HepG2 (cell line): ENCODE measurements around the gene RARA. TPM values are rescaled to one million over a fixed set of nuclear protein-coding genes. Genes with fewer than 3 reads are reported as not detected.

Experiments
- AHR ChIP-seq: IDR thresholded peaks from 2 replicates; pipeline ENCODE4 v1.6.1; 2018; ENCODE audit warnings: missing genetic modification reagents, missing compliant biosample characterization
- ARID5B ChIP-seq: IDR thresholded peaks from 2 replicates; pipeline ENCODE4 v1.4.0; 2020; ENCODE audit warnings: mild to moderate bottlenecking, missing genetic modification reagents
- ASH2L ChIP-seq: fragments of 300-600, 200-600 bp; sonication (generic); IDR thresholded peaks from 2 replicates; pipeline ENCODE4 v1.7.0; 2017; ENCODE audit warnings: low read depth, mild to moderate bottlenecking, moderate library complexity, mixed read lengths, low read length; ENCODE audit not compliant: insufficient read length
- BRF2 ChIP-seq: sonication (generic); formaldehyde crosslinking; IDR thresholded peaks from 2 replicates; pipeline ENCODE4 v1.8.1; 2022; ENCODE audit warnings: mild to moderate bottlenecking, missing genetic modification reagents
- FOXA1 ChIP-seq, 2 experiments: fragments of 450-650 bp in 1 of 2; sonication (generic) in 1 of 2; formaldehyde crosslinking in 1 of 2; IDR thresholded peaks; 2 replicates each; pipeline versions ENCODE4 v1.4.0 to v1.6.1; 2016 to 2020; ENCODE audit warnings: missing genetic modification reagents in 1 of 2
- GATAD2A ChIP-seq: IDR thresholded peaks from 2 replicates; pipeline ENCODE4 v1.6.1; 2016
- HNF4G ChIP-seq, 2 experiments: sonication (generic) in 1 of 2; formaldehyde crosslinking in 1 of 2; IDR thresholded peaks; 2 replicates each; pipeline versions ENCODE4 v1.4.0 to v1.6.1; 2011 to 2020; ENCODE audit warnings: borderline replicate concordance in 2 of 2, low read depth in 2 of 2, mild to moderate bottlenecking in 2 of 2, low read length in 1 of 2, missing genetic modification reagents in 1 of 2, moderate library complexity in 1 of 2
- HOXA3 ChIP-seq: sonication (generic); formaldehyde crosslinking; IDR thresholded peaks from 2 replicates; pipeline ENCODE4 v1.5.0; 2020; ENCODE audit warnings: missing genetic modification reagents
- HOXD1 ChIP-seq: sonication (generic); formaldehyde crosslinking; IDR thresholded peaks from 2 replicates; pipeline ENCODE4 v1.5.0; 2020; ENCODE audit warnings: missing genetic modification reagents
- NFE2L1 ChIP-seq: sonication (generic); formaldehyde crosslinking; IDR thresholded peaks from 2 replicates; pipeline ENCODE4 v1.4.0; 2020; ENCODE audit warnings: missing genetic modification reagents, mild to moderate bottlenecking, borderline replicate concordance
- PHF5A ChIP-seq: IDR thresholded peaks from one replicate; pipeline ENCODE4 v1.6.1; 2018; ENCODE audit warnings: low read depth, missing genetic modification reagents; ENCODE audit not compliant: unreplicated experiment
- RERE ChIP-seq: IDR thresholded peaks from 2 replicates; pipeline ENCODE4 v1.6.1; 2016; ENCODE audit warnings: low read depth, missing genetic modification reagents, missing compliant biosample characterization
- RXRA ChIP-seq: sonication (generic); formaldehyde crosslinking; IDR thresholded peaks from 2 replicates; pipeline ENCODE4 v1.5.1; 2020; ENCODE audit warnings: missing genetic modification reagents
- SP4 ChIP-seq: sonication (generic); formaldehyde crosslinking; IDR thresholded peaks from 2 replicates; pipeline ENCODE4 v1.8.1; 2023; ENCODE audit warnings: mild to moderate bottlenecking, missing genetic modification reagents
- STAG1 ChIP-seq: sonication (generic); formaldehyde crosslinking; IDR thresholded peaks from 2 replicates; pipeline ENCODE4 v1.4.0; 2020; ENCODE audit warnings: missing genetic modification reagents
- ZFP36 ChIP-seq: fragments of 150-350 bp; IDR thresholded peaks from 2 replicates; pipeline ENCODE4 v1.6.1; 2018; ENCODE audit warnings: borderline replicate concordance, low read length, low read depth; ENCODE audit not compliant: partially characterized antibody
- ZNF256 ChIP-seq: sonication (generic); formaldehyde crosslinking; conservative IDR thresholded peaks from 2 replicates; pipeline ENCODE4 v1.4.0; 2020; ENCODE audit warnings: missing genetic modification reagents
- ZNF766 ChIP-seq: sonication (generic); formaldehyde crosslinking; IDR thresholded peaks from 2 replicates; pipeline ENCODE4 v1.5.0; 2020; ENCODE audit warnings: missing genetic modification reagents, borderline replicate concordance
- polyA plus RNA-seq, 8 experiments: library from polyadenylated mRNA; depleted of rRNA in 3 of 8; stranded (reverse) in 7 of 8; unstranded in 1 of 8; fragments of >200 nt; fragmentation: Illumina TruSeq in 4 of 8; extraction: Trizol in 4 of 8; gene quantifications; 2 replicates each; pipeline versions ENCODE4 v1.2.1 to v1.2.3, GENCODE V29; 2011 to 2016; ENCODE audit warnings: low read depth in 4 of 8, missing spikeins in 1 of 8, mixed read lengths in 1 of 8; ENCODE audit not compliant: insufficient read depth in 1 of 8
- total RNA-seq, 5 experiments: library from RNA; depleted of rRNA; stranded (reverse); fragments of >200 nt; fragmentation: Illumina TruSeq; extraction: Trizol; gene quantifications; 2 replicates each; pipeline ENCODE4 v1.2.3, GENCODE V29; 2016; ENCODE audit warnings: low read depth in 1 of 5

Gene RARA
- total and polyA plus RNA-seq, 2 of the 13 experiments (the other 11 are each of a cell fraction or from before 2014, with no cell fraction given) = 6.4 to 8.6 TPM

GRCh38 chr17:40352237-40352778 lies 43.3 kb downstream of the RARA start (continued):
- peak; percentile 12 for TF ChIP-seq PHF5A (CRISPR knock-in tag)
- no peak for TF ChIP-seq ZFP36
- peak; percentile 33 for TF ChIP-seq RXRA
- 0 out of 2 replicates have a peak, but pooled peaks have one; percentile 23 for TF ChIP-seq SP4 (CRISPR knock-in tag)
- TF ChIP-seq HNF4G (IDR thresholded peaks at IDR 0.05; ENCODE audit: borderline replicate concordance, low read depth, low read length) = 0 out of 2 replicates have a peak, but pooled peaks have one; percentile 26
- TF ChIP-seq HNF4G (CRISPR knock-in tag; IDR thresholded peaks at IDR 0.05; ENCODE audit: borderline replicate concordance, low read depth) = no peak
- TF ChIP-seq STAG1 (CRISPR knock-in tag) = no peak
- no peak for TF ChIP-seq AHR (CRISPR knock-in tag)
- TF ChIP-seq FOXA1 (IDR thresholded peaks at IDR 0.05) = no peak
- TF ChIP-seq FOXA1 (CRISPR knock-in tag; IDR thresholded peaks at IDR 0.05) = 0 out of 2 replicates have a peak, but pooled peaks have one; percentile 4
- TF ChIP-seq NFE2L1 (CRISPR knock-in tag) = 0 out of 2 replicates have a peak, but pooled peaks have one; percentile 16
- TF ChIP-seq BRF2 = 0 out of 2 replicates have a peak, but pooled peaks have one; percentile 1
- TF ChIP-seq HOXD1 (CRISPR knock-in tag) = 0 out of 2 replicates have a peak, but pooled peaks have one; percentile 31
- peak; percentile 6 for TF ChIP-seq ASH2L
- TF ChIP-seq ARID5B (CRISPR knock-in tag) = peak; percentile 53; the same call in 1 of the 2 replicates
- peak; percentile 66; the same call in 1 of the 2 replicates for TF ChIP-seq ZNF256
- peak; percentile 50 for TF ChIP-seq GATAD2A
- TF ChIP-seq ZNF766 = peak; percentile 1; the same call in 1 of the 2 replicates
- no peak for TF ChIP-seq RERE
- TF ChIP-seq HOXA3 (CRISPR knock-in tag) = peak; percentile 14; the same call in 1 of the 2 replicates
